ENCODE results near the gene DEFB110. TPM values are rescaled to one million over a fixed set of nuclear protein-coding genes. Genes with fewer than 3 reads are reported as not detected.

DEFB110 gene
- total RNA-seq, 1 donor from 2014 or later: not detected

DNA sequence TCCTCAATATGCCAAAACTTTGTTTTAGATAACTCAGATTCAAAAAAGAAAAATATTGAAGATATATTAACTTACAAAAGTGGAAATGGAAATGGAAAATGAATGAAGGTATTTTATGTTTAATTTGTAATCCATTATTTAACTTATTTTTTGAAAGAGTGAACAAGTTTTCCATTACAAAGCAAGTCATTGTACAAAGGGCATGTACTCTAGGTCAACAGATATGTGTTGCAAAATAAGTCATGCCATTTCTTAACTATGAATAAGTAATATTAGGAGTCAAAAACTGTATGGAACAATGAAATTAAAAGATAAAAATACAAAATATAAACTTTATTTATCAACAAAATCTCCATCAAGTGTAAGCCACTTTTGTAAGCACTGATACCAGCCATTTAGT, 26.5 kb downstream of the DEFB110 start:
- no peaks in the 10 kb centered on the region for H3K36me3 Mint-ChIP-seq
- TF ChIP-seq, protein P1, sequence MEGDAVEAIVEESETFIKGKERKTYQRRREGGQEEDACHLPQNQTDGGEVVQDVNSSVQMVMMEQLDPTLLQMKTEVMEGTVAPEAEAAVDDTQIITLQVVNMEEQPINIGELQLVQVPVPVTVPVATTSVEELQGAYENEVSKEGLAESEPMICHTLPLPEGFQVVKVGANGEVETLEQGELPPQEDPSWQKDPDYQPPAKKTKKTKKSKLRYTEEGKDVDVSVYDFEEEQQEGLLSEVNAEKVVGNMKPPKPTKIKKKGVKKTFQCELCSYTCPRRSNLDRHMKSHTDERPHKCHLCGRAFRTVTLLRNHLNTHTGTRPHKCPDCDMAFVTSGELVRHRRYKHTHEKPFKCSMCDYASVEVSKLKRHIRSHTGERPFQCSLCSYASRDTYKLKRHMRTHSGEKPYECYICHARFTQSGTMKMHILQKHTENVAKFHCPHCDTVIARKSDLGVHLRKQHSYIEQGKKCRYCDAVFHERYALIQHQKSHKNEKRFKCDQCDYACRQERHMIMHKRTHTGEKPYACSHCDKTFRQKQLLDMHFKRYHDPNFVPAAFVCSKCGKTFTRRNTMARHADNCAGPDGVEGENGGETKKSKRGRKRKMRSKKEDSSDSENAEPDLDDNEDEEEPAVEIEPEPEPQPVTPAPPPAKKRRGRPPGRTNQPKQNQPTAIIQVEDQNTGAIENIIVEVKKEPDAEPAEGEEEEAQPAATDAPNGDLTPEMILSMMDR (conservative IDR thresholded peaks at IDR 0.05): no peak
- no peak for DNase-seq (ENCODE audit: extremely low spot score, unreplicated experiment)
- no peak overlapping the region for H3K27ac Mint-ChIP-seq
- no peaks in the 10 kb centered on the region for H3K27me3 Mint-ChIP-seq
- no peak overlapping the region for H3K4me3 Mint-ChIP-seq
- H3K4me1 Mint-ChIP-seq (ENCODE audit: unreplicated experiment): no peaks in the 10 kb centered on the region
- no peaks in the 10 kb centered on the region for H3K9me3 Mint-ChIP-seq

DNA sequence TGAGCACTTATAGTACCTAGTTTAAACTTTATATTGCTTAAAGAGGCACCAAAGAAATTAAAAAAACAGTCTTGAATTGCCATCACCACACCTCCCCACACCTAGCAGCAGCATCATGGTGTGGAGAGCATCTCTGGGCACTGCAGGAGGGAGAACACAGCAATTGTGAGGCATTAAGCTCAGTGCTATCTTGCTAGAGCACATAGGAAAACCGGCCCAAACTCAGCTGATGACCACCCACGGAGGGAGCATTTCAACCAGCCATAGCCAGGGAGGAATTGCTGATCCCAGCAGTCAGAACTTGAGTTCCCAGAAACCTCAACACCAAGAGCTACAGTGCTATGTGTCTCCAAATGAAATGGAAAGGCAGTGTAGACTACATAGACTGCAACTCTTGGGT, 32.9 kb downstream of the DEFB110 start:
- DNase-seq (ENCODE audit: extremely low spot score, unreplicated experiment): no peak

DNA sequence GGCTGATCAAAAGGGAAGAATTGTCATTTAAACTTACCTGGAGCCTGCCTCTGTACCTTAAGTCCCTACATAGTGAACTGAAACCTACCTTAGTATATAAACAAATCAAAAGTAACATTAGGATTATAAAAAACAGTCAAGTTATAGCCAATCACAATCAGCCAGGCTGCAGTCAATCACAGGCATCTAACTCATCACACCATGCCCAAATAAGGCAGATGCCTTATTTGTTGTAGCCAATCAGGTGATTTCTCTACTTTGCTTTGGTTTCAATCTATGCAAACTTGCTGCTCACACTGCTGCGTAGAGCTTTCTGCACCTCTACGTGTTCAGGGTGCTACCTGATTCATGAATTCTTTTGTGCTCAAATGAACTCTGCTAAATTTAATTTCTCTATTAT, 34.0 kb downstream of the DEFB110 start:
- H3K27me3 Mint-ChIP-seq: no peaks in the 10 kb centered on the region
- no peak overlapping the region for H3K4me3 Mint-ChIP-seq
- TF ChIP-seq, protein P1 (conservative IDR thresholded peaks at IDR 0.05): no peak
- H3K4me1 Mint-ChIP-seq (ENCODE audit: unreplicated experiment): no peaks in the 10 kb centered on the region
- H3K9me3 Mint-ChIP-seq: no peaks in the 10 kb centered on the region
- no peak for DNase-seq (ENCODE audit: extremely low spot score, unreplicated experiment)
- no peaks in the 10 kb centered on the region for H3K36me3 Mint-ChIP-seq
- no peak overlapping the region for H3K27ac Mint-ChIP-seq

More for the DNA sequence above, 32.9 kb downstream of the DEFB110 start:
- TF ChIP-seq, protein P1 (conservative IDR thresholded peaks at IDR 0.05): no peak
- no peaks in the 10 kb centered on the region for H3K4me1 Mint-ChIP-seq (ENCODE audit: unreplicated experiment)
- H3K27ac Mint-ChIP-seq: no peak overlapping the region
- no peaks in the 10 kb centered on the region for H3K27me3 Mint-ChIP-seq
- no peak overlapping the region for H3K4me3 Mint-ChIP-seq
- no peaks in the 10 kb centered on the region for H3K9me3 Mint-ChIP-seq
- H3K36me3 Mint-ChIP-seq: no peaks in the 10 kb centered on the region

DNA sequence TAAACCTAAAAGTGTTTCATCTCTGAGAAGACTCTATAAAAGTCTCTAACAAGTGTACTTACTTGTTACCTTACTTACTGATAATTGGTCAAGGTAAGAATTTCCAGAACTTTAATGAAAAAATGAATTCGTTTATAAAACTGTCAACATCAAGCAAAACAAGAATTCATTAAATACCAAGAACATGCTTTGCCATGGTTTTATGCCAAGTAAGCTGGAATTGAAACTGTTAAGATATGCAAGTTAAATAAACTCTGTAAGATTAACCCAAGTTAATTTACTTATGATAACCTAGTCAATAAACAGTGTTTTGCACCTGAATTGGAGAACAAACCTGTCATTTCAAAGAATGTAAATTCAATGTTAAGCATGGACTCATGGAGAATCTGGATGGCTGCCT, 35.2 kb downstream of the DEFB110 start:
- H3K4me1 Mint-ChIP-seq (ENCODE audit: unreplicated experiment): no peaks in the 10 kb centered on the region
- no peaks in the 10 kb centered on the region for H3K36me3 Mint-ChIP-seq
- H3K9me3 Mint-ChIP-seq: no peaks in the 10 kb centered on the region
- TF ChIP-seq, protein P1 (conservative IDR thresholded peaks at IDR 0.05): no peak
- H3K4me3 Mint-ChIP-seq: no peak overlapping the region
- no peak overlapping the region for H3K27ac Mint-ChIP-seq
- H3K27me3 Mint-ChIP-seq: no peaks in the 10 kb centered on the region
- no peak for DNase-seq (ENCODE audit: extremely low spot score, unreplicated experiment)

DNA sequence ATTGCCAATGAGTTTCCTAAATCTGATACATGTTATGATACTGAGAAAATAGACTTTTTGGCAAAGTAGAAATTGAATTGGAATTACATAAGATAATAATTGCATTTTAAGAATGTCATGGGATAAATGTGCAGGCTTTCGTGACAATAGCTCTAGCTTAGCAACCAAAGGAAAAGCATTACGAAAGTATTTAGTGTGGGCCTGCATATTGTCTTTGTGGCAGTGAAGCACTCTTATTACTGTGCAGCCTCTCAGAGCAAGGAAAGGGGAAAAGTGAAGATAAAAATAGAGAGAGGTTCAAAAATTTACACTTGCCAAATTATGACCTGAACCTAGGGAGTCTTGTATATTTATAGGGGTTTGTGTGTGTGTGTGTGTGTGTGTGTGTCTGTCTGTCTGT, 39.7 kb downstream of the DEFB110 start:
- no peak overlapping the region for H3K27ac Mint-ChIP-seq
- no peaks in the 10 kb centered on the region for H3K36me3 Mint-ChIP-seq
- no peaks in the 10 kb centered on the region for H3K4me1 Mint-ChIP-seq (ENCODE audit: unreplicated experiment)
- H3K4me3 Mint-ChIP-seq: no peak overlapping the region
- TF ChIP-seq, protein P1 (conservative IDR thresholded peaks at IDR 0.05): no peak
- no peak for DNase-seq (ENCODE audit: extremely low spot score, unreplicated experiment)
- H3K9me3 Mint-ChIP-seq: no peaks in the 10 kb centered on the region
- H3K27me3 Mint-ChIP-seq: no peaks in the 10 kb centered on the region

DNA sequence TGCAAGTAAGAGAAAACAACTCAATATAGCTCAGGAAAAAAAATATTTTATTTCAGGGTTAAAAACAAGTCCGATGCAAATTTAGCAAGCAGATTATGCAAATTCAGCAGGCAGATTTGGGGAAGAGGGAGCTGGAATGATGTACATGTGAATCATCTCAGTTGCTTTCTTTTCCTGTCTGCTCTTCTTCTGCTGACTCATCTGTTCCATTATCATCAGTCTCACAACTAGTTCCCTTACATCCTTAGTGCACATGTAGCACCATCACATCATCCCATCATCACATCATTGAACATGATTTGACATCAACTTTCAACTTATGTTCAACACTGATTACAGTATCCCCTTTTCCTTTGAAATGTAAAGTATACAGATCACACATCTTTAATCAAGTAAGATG, 40.9 kb downstream of the DEFB110 start:
- Mint-ChIP-seq H3K36me3 (no peaks in the 10 kb centered on the region), H3K27ac (no peak overlapping the region), H3K9me3 (no peaks in the 10 kb centered on the region), H3K4me3 (no peak overlapping the region), H3K4me1 (ENCODE audit: unreplicated experiment) (no peaks in the 10 kb centered on the region), H3K27me3 (no peaks in the 10 kb centered on the region)
- TF ChIP-seq, protein P1 (conservative IDR thresholded peaks at IDR 0.05): no peak
- no peak for DNase-seq (ENCODE audit: extremely low spot score, unreplicated experiment)

Measured in type B pancreatic cell (in vitro differentiated cells).